GM12891 (cell line): ENCODE measurements around the gene PEA15.

Source experiments
- POLR2A ChIP-seq: IDR thresholded peaks from 2 replicates; pipeline ENCODE4 v1.6.1; 2011; ENCODE audit warnings: low read depth, low read length, control low read depth
- POLR2AphosphoS5 ChIP-seq: IDR thresholded peaks from 2 replicates; pipeline ENCODE4 v1.6.1; 2011; ENCODE audit warnings: low read depth, low read length, control low read depth
- POU2F2 ChIP-seq: IDR thresholded peaks from 2 replicates; pipeline ENCODE4 v1.6.1; 2011; ENCODE audit warnings: low read depth, mild to moderate bottlenecking, control low read depth, low read length, moderate library complexity
- SPI1 ChIP-seq: IDR thresholded peaks from 2 replicates; pipeline ENCODE4 v1.6.1; 2011; ENCODE audit warnings: low read depth, low read length, control low read depth
- TAF1 ChIP-seq: IDR thresholded peaks from 2 replicates; pipeline ENCODE4 v1.6.1; 2011; ENCODE audit warnings: low read depth, low read length, control low read depth

DNA sequence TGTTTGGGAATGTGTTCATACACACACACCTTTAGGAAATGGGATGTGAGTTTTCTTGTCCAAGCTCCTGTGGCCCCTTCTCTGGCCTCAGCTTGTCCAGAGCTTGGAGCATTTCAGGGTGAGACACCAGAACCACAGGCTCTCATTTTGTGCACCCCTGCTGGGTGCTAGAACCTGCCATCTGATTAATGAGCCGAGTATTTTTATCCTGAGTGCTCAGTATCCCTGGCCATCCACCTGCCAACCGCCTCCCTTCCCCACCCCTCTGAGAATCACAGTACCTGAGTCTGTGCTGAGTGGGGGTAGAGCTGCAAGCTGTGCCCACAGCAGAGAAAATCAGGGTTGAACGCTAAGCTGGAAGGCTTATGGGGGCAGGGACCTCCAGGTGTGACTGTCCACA lies 13.4 kb upstream of the PEA15 start:
- TF ChIP-seq POLR2AphosphoS5 (no peak), POLR2A (no peak), SPI1 (no peak), TAF1 (no peak), POU2F2 (no peak)
